Activated CD4-positive, alpha-beta T cell treated with anti-CD3 and anti-CD28 coated beads, Interleukin-2, amount 50 U/mL, for 24 hours (primary cell): ENCODE data around the gene UBE2O.

Source experiments
- DNase-seq, 2 donors: peaks; one replicate each; pipeline ENCODE4 v3.0.0-alpha.2; 2020; ENCODE audit warnings: low read depth in 1 of 2, low spot score in 1 of 2

Gene UBE2O

DNA sequence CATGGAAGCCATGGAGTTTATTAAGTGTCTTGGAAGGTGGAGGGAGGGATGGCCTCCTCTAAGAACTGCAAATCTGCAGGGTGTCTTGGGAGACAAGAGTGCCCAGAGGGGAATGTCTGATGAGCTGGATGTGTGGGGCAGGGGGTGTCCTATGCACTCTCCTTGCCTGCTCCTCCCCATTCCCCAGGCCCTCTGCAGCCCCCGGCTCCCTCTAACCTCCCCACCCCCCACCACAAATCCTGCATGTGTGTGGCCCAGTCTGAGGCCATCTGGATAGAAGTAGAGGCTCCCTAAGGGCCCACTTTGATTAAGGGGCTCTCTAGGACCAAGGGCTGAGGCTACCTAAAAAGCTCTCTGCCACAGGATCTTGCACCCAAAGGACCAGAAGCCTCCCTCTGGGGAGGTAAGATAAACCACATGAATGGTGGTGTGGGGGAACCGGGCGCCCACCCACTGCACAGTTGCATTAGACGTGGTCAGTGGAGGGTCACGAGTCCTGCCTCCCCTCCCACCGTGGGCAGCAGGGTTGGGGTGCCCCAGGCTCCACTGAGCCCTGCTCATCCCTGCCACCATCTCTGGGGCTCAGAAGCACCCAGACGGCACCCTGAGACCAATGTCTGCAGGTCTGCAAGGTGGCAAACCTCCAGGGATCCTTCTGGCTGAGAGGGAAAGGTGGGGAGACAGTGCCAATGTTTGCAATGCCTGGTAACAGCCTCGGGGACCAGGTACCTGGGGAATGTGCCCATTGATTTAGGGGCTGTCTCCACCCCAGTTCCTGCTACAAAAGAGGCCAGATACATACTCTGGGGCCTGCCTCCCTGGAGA lies 15.1 kb upstream of the UBE2O start:
- no peak for DNase-seq

DNA sequence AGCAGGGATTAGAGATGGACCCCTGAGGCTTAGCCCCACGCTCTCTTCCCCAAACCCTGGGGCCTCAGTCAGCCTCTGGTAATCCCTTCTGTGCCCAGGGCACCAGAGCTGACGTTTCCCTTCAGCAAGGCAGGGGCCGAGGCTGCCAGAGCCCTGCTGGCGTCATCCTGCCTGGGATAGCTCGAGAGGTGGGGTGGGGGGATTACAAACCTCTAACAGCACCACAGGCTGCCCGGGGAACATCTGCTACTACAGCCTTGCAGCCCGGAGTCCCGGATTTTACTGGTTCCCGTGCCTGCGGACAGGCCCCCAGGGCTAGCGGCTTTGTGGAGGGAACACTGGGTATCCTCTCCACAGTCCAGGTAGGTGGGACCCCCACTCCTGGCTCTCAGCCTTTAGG lies 14.4 kb upstream of the UBE2O start, which contains the start of gene AANAT:
Gene AANAT (plus strand): TSS at position 238 of the 400 bp plus-strand sequence. CDS start 1,144 bp downstream, outside the sequence.
- no peak for DNase-seq

DNA sequence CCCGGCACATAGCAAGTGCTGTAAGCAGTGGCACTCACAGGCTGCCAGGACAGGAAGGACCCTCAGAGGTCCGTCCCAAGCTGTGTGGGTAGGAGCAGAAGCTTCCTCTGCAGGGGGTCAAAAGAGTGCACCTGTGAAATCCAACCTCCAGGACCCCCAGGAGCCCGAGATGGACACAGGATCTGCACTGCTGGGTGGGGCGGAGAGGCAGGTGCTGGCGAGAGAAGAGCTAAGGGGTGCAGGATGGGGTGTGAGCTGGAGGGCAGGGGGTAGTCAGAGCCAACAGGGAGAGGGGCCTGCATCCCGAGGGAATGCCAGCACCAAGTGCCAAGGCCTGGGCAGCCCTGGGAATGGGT lies 13.8 kb upstream of the UBE2O start:
- no peak for DNase-seq

DNA sequence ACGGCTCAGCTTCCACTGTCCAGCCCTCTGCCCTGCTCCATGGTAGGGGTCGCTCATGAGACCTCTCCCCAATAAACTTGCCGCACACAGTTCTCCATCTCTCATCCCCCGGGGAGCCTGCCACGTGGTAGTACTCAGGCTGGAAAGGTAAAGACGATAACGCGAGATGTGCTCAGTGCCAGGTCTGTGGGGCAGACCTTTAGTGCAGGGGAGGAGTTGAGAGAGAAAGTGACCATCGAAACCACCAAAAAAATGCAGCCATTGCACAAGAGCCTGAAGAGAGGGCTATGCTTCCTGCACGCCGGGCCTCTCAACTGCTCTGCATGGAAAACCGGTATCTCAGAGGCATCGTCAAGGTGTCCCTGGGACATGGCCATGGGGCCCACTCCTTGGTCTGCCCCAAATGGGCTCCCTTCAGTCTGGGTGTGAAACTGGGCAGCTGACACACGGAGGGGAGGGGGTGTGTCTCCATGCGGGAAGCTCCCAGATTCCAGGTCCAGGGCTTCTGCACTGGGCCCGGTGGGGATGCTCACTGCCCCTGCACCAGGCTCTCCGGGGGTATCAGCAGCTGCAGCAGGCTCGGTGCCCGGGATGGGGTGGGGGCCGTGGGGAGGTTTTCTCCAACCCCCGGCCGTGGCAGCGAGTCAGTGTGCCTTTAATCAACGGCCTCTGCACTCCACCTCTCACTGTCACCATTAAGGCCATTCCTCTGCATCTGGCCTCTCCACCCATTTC lies 9.8 kb upstream of the UBE2O start:
- DNase-seq = no peak

DNA sequence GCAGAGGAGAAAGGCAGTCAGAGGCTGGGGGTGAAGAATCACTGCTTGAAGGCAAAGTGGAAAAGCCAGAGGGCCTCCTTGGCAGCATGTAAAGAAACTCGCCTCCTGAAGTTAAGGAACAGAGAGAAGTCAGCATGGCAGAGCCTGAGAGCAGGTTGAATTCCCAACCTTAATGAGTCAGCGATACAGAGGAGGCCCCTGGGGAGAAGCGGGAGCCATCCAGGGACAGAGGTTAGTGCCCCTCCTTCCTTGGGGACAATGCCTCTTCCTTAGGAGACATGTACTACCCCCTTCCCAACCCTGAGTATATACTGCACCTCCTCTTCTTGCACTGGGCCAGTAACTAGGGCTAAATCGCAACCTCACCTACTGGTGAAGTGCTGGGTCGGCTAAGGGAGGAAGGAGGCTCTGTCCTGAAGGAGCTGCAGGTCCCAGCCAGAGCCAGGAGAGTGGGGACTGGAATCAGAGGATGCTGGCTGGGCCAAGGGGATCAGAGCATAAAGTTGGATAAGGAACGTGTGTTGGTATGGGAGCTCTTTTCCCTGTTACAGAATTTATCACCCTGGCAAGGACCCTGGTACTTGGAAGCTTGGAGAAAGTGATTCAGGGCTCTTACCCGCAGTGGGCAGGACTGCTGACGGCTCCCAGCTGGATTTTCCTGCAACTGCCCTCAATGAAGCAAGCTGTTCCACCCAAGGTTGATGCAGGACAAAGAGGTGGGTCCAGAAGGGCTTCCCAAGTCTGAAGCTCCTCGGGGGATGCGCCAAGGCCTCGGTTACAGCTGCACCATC lies 9.0 kb upstream of the UBE2O start:
- DNase-seq = no peak

DNA sequence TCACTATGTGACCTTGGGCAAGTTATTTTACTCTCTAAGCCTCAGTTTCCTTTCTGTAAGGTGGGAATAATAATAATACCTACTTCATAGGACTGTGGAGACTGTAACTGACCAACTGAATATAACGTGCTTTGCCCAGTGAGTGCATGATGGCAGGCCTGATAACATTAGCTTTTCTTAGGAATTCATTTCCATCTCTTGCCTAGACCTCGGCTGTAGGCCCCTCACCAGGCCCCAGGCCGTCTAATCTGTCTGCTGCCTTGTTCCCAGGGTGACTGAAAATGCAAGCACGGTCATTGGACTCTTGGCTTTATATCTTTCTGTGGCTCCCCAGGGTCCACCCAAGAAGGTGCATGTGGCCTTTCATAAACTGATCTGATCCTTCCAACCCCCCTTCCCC lies 6.7 kb upstream of the UBE2O start:
- no peak for DNase-seq

DNA sequence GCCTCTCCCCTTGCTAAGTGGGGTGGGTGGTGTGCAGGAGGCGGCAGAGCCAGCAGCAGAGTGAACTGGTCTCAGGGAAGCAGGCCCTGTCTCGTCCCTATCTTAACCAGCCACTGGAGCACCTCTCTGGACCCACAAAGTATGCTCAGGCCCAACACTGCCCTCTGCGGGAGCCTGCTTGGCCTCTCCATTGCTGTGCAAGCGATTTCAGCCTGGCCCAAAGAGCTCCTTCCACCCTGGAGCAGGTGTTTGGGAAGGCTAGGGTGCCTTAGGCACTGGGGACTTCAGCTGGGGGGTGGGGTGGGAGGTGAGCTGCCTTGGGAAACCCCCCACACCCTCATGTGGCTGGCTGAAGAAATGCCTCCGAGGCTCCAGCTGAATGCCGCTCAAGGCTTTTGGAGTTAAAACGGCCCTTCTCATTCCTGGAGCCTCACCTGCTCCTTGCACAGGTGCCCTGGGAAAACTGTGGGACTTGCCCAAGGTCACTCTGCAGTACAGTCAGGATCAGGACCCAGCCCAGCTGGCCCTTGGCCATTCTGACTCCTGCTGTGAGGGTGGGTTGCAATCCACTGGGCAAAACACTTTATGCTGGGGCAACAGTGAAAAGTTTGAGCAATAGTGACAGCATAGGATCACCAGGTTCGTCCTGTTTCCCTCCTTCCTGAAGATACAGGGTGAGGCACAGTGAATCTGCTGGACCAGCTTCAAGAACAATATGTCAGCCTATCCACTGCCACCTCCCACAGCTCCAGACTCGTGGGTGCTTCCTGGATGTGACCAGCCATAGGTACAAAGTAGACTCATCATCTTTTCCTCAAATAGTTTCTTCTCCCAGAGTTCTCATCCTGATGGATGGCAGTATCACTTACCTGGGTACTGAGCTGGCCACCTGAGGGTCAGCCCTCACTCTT lies 5.9 kb upstream of the UBE2O start:
- DNase-seq = no peak

DNA sequence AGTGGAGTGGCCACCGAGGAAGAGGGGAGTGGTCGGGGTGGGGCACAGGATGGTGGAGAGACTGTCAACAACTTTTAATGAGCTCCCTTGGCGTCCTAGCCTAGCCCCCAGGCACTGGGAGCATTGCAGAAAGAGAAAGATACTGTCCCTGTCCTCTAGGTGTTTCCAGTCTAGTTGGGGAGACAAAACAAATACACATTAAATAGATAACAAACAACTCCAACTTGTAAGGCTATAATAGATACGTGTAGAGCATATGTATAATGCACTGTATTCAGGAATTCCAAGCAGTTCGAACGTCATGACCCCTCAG lies 435 bp upstream of the UBE2O start:
- DNase-seq = no peak

DNA sequence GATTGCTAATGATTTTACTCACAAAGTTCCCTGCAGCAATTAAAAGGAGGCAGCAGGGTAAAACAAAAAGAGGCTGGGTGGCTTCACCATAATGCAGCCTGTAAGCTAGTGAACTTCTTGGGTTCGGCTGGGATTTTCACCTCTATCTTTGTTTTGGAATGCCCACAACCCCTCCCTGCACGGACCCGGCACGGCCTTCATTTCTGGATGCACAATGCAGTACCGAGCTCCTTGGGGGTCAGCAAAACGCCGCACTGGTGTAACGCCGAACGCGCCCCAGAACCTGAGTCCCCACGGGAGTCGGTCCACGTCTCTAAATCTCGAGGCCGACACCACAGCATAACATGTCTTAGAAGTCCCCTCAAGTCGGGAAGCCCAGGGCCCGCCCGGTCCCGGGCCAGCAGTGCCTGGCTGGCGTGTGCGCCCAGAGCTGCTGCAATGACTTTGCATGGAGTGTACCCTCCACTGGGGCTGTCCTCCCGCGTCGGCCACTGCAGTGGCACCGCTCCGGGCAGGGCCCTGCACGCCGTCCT lies 759 bp downstream of the UBE2O start:
- DNase-seq = no peak

DNA sequence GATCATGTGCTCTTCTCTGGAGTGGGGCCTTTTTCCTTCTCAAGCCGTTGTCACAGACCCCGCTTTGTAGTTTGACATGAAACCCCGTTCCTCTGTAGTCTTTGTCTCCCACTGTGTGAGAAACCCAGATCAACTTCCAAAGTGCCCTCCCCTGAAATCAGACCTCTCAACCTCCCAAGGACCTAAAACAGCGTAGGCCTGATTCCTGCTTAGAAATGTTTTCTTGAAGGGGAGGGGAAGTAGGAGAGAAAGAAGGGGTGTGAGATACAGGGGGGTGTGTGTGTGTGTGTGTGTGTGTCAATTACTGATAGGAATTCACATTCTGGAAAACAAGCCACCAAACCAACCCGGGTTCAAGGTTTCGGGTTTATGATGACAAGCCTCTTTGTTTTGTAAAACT lies 1.4 kb downstream of the UBE2O start:
- DNase-seq = no peak

DNA sequence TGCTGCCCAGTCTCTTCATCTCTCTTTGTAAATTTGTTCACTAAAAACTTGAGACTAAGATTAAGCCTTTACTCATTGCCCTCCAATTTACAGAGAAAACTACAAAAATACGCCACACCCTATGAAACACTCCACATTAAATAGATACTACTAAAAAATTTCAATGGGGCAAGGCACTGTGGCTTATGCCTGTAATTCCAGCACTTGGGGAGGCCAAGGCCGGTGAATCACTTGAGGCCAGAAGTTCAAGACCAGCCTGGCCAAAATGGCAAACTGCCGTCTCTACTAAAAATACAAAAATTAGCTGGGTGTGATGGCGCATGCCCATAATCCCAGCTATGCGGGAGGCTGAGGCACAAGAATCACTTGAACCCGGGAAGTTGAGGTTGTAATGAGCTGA lies 3.8 kb downstream of the UBE2O start:
- DNase-seq = no peak

DNA sequence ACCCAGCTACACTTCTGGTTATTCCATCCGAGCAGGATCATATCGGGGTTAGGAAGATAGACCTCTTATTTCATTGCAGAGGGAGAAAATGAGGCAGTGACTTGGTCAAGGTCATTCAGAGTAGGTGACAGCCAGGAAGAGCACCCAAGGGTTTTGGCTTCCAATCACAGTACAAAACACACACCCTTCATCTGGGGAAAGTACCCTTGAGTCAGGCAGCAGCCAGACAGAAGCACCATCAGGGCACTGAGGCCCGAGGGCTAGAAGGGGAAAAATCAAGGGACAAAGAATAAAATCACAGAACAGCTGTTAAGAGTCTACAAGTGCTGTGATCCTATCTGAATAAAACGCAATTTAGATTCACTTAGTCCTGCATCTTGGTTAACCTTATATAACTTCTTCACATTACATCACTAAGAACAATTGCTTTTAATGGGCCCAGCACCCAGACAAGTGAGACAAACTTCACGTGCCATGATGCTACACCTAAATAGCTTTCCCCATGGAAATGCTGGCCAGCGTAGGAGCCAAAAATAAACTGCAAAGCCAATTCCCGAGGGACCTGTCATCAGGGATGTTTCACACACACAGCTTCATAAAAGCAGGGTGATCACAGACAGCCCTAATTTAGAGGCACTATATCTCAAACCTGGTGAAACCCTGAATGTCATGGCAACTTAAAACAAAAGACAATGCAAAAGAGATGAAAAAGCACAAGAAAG lies 4.9 kb downstream of the UBE2O start:
- no peak for DNase-seq

DNA sequence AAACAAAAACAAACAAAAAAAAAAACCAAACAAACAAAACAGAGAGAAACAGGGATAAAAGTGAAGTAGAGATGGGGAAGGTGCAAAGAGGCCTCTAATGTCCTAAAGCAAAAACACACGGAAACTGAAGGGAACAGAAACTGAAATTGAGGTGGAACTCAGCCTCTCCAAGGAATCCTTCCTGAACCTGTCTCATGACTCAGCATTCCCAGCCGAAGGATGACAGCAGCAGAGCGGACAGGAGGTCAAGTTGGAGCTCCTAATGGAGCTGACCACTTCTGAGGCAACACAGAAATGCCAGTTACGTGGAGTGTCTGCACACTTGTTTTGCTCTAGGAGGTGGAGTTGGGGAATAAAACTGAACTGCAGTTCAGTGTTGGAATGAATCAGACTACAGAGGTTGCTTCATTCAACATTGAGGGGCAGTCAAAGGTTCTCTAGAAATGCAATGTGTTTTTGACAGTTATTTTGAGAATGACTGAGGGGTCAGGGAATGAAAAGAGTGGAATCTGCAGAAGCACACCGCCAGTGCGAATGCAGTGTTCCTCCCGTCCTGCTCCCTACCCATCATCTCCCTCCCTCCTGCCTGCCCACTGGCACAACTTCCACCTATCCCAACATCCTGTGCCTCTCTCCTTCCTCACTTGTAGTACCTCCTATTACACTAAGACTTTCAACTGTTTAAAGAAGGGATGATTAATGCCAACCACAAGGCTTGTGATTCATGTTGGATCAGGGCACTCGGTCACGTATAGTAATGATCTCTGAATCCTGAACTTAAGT lies 6.3 kb downstream of the UBE2O start:
- no peak for DNase-seq

DNA sequence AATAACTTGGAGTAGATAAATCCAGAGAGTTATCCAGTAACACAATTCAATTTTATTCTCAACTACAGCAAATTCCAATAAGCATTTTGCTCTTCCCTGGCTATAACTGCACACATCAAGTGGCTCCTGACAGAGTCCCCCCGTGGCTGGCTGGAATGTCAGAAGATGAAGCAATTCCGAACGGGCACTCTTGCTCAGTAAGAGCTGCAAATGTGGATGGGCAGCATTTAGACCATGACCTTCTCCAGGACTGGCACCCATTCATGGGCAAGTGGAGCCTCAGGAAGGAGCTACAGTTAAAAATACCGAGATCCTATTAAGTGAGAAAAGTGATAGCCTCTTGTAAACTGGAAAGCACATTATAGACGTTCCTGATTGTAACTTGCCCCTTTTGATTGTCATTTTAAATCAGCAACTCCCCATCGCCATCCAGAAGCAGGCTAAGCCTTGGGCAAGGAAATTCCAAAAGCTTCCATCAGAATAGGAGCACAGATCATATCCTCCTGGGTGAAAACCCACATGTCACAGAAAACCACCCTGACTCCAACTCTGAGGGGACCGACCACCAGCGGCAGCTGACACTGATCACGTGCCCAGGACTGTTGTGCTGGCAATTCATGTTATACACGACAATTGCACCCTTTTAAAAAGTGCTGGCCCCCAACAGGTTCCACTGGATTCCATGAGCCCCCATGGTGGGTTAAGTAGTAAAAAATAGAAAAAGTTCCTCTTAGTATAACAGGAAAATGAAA lies 7.1 kb downstream of the UBE2O start:
- no peak for DNase-seq

DNA sequence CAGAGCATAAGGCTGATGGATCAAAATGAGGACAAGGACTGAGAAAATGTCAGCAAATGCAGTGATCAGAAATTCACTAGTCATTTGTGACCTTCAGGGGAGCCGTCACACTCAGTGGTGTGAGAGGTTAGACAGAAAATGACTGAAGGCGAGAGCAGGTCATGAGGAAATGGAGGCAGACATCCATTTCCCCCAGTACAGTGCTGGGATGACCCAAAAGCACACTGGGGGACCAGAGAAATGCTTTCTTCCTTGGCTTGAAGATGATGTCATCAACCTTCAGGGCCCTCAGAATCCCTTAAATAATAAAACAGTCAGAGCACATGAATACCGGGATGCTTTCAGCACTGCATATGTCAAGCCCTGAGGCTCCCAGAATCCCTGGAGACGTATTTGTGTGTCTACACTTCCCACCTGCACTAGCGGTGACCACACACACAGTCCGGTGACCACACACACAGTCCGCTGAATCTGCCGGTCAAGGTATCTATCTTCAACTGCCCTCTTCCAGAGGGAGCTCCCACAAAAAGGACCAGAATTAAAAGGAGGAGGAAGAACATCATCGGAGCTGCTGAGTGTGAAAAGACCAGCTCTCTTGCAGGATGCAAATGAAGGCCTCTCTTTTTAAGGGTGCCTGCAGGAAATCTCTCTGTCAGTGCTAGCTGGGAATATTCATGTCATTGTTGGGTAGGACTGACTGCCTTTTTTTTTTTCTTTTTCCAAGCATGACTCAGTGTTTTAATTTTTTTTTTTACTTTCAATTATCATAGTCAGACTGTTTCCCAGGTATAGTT lies 8.2 kb downstream of the UBE2O start:
- DNase-seq = no peak

DNA sequence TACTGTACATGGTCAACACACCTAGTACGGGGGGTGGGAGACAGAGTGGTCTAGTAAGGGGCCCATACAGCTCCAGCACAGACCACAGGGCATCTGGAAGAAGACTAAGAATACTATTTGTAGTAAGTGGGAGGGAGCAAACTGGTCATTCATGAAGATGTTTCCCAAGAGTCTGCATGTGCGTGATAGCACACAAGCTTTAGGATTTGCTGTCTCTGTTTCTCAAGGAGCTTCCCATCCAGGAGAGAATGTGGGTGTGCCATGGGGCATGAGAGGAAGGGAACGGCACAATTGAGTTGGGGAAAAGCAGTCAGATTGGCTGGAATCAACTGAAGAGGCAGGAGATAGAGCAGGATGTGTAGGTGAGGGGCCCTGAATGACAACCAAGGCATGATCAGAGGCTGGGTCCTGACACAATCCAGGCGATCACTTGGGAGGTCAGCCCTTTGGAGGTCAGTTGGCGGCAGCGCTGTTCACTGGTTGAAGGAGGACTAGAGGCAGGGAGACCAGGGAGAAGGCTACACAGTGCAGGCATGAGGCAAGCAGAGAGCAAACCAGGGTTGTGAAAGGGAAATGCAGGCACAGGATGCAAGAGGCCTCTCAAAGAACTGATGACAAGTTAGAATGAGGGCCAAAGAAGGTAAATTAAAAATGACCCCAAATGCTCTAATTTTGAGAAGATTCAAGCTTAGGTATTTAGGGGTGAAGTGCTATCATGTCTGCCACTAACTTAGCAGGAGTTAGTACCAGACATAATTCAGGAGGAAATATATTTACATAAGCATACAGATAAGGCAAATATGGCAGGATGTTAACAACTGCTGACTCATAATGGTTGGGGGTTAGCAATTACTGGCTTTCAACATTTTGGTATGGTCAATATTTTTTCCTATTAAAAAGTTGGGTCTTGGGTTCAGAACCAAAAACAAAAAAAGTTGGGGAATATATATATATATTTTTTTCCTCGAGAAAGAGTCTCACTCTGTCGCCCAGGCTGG lies 10.3 kb downstream of the UBE2O start:
- no peak for DNase-seq
